Stimulated activated CD4-positive, alpha-beta T cell treated with anti-CD3 and anti-CD28 coated beads, Interleukin-2, amount 100 ng/mL, for 4 hours (primary cell): Measurements from ENCODE around the gene TPTE.
"Not testable (repeated sequence)": the region's sequence is repeated elsewhere in the genome, so short reads cannot be mapped to it uniquely, and the experiment has no call there.

Experiments
- DNase-seq: peaks from one replicate; pipeline ENCODE4 v3.0.0-alpha.2; 2020; ENCODE audit warnings: low read depth

TPTE gene

GRCh38 chr21:10521091-10521598, at the start of gene TPTE:
Gene TPTE (plus strand): TSS chr21:10521583. CDS start chr21:10538724, 17,141 bp downstream.
- DNase-seq, result no peak

- not testable (repeated sequence) for DNase-seq
Measured at GRCh38 chr21:10471999-10472398, 49.4 kb upstream of the TPTE start.

- DNase-seq, result not testable (repeated sequence)
Measured at GRCh38 chr21:10477794-10478193, 43.6 kb upstream of the TPTE start.

- not testable (repeated sequence) for DNase-seq
Measured at GRCh38 chr21:10479875-10480274, 41.5 kb upstream of the TPTE start.

GRCh38 chr21:10484864-10485263, 36.5 kb upstream of the TPTE start:
- DNase-seq, result not testable (repeated sequence)

- not testable (repeated sequence) for DNase-seq
Measured at GRCh38 chr21:10490453-10490852, 30.9 kb upstream of the TPTE start.

- DNase-seq, result no peak
Measured at GRCh38 chr21:10511116-10511515, 10.3 kb upstream of the TPTE start.

GRCh38 chr21:10516889-10517288, 4.5 kb upstream of the TPTE start:
- not testable (repeated sequence) for DNase-seq

- not testable (repeated sequence) for DNase-seq
Measured at GRCh38 chr21:10517904-10518303, 3.5 kb upstream of the TPTE start.

GRCh38 chr21:10521835-10522500, 585 bp downstream of the TPTE start:
- not testable (repeated sequence) for DNase-seq

GRCh38 chr21:10539956-10540355, 18.6 kb downstream of the TPTE start:
- DNase-seq, result no peak

- not testable (repeated sequence) for DNase-seq
Measured at GRCh38 chr21:10544376-10544775, 23.0 kb downstream of the TPTE start.

- not testable (repeated sequence) for DNase-seq
Measured at GRCh38 chr21:10547868-10548267, 26.5 kb downstream of the TPTE start.

- not testable (repeated sequence) for DNase-seq
Measured at GRCh38 chr21:10548331-10548954, 27.1 kb downstream of the TPTE start.

- DNase-seq, result not testable (repeated sequence)
Measured at GRCh38 chr21:10570803-10571202, 49.4 kb downstream of the TPTE start.

- DNase-seq, result not testable (repeated sequence)
Measured at GRCh38 chr21:10574531-10575310, 53.3 kb downstream of the TPTE start.

- no peak for DNase-seq
Measured at GRCh38 chr21:10575311-10575667, 53.9 kb downstream of the TPTE start.

- DNase-seq, result not testable (repeated sequence)
Measured at GRCh38 chr21:10578910-10579309, 57.5 kb downstream of the TPTE start.

- not testable (repeated sequence) for DNase-seq
Measured at GRCh38 chr21:10589115-10589514, 67.7 kb downstream of the TPTE start.

- DNase-seq, result not testable (repeated sequence)
Measured at GRCh38 chr21:10607074-10607473, 85.7 kb downstream of the TPTE start.

GRCh38 chr21:10614285-10614684, 92.9 kb downstream of the TPTE start:
- DNase-seq, result not testable (repeated sequence)

GRCh38 chr21:10616061-10616460, 94.7 kb downstream of the TPTE start:
- DNase-seq, result not testable (repeated sequence)

GRCh38 chr21:10616535-10616934, 95.2 kb downstream of the TPTE start:
- no peak for DNase-seq
